ENCODE results near the gene FGA. TPM values are rescaled to one million over a fixed set of nuclear protein-coding genes. Genes with fewer than 3 reads are reported as not detected.

FGA gene
- polyA plus RNA-seq, 1 donor (not counting 4 experiments of a cell fraction or from before 2014, with no cell fraction given): not detected

GRCh38 chr4:154622598-154622997, 32.1 kb upstream of the FGA start:
- dilution Hi-C loops (cut with MboI; ENCODE audit: extremely low pct_ligation_motif_present, low sequenced_read_pairs): no loop called here
- no peaks in the 10 kb centered on the region for H3K36me3 ChIP-seq (ENCODE audit: control insufficient read depth in 2 of 2, extremely low read depth in 1 of 2, insufficient read depth in 2 of 2, low read length in 2 of 2)
- TF ChIP-seq CTCF (optimal IDR thresholded peaks at IDR 0.05 in 1 of 3, IDR thresholded peaks at IDR 0.05 in 1 of 3, conservative IDR thresholded peaks at IDR 0.05 in 1 of 3; ENCODE audit: extremely low read depth in 1 of 3, insufficient read depth in 2 of 3, low read length in 3 of 3) (peak; percentile 57 to 65 (median 62)), EZH2 (IDR thresholded peaks at IDR 0.05; ENCODE audit: low read length) (no peak)
- no peak overlapping the region for H2AFZ ChIP-seq (ENCODE audit: control insufficient read depth, low read length)
- H3K4me1 ChIP-seq (ENCODE audit: control insufficient read depth, extremely low read depth, insufficient read depth, low read length): peaks cover 5% of the 10 kb centered on the region
- no peak overlapping the region for H3K4me2 ChIP-seq (ENCODE audit: control insufficient read depth, extremely low read depth, insufficient read depth, low read depth, low read length)
- no peak overlapping the region for H3K27ac ChIP-seq (ENCODE audit: control insufficient read depth, insufficient read depth, low read length)
- H3K79me2 ChIP-seq (ENCODE audit: control insufficient read depth, insufficient read depth, low read length): no peaks in the 10 kb centered on the region
- H3K9me3 ChIP-seq (ENCODE audit: control insufficient read depth, low read depth, low read length): no peaks in the 10 kb centered on the region
- no peaks in the 10 kb centered on the region for H4K20me1 ChIP-seq (ENCODE audit: control insufficient read depth, extremely low read depth, insufficient read depth, low read length)
- H3K4me3 ChIP-seq (ENCODE audit: control insufficient read depth in 2 of 3, extremely low read depth in 1 of 3, insufficient read depth in 2 of 3, low read depth in 1 of 3, low read length in 3 of 3): no peak overlapping the region
- H3K9me1 ChIP-seq (ENCODE audit: control insufficient read depth, extremely low read depth, insufficient read depth, low read length): no peaks in the 10 kb centered on the region
- H3K9ac ChIP-seq (ENCODE audit: control insufficient read depth, extremely low read depth, insufficient read depth, low read length): no peak overlapping the region
- no peaks in the 10 kb centered on the region for H3K27me3 ChIP-seq (ENCODE audit: control insufficient read depth, extremely low read depth, insufficient read depth, low read length)
- FAIRE-seq (peak; percentile 46), DNase-seq (ENCODE audit: low read depth, low spot score) (no peak)

DNA sequence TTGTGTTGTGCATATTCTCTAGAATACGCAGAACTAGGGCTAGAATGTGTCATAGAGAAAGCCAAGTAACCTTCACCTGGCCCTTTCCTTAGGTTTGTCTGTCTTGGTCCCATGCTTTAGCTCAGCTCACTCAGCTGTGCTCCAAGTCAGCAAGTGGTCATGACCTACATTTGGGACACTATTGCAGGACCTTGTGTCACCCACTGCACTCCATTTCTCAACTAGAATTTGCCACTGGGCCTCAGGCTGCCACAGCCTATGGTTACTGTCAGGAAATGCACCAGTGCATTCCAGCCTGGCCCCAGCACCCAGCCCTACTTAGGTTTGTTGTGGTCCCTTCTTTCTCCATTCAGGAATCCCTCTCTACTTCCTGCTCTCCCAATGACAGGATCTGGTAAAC, 29.6 kb upstream of the FGA start:
- Histone ChIP-seq H3K27ac (ENCODE audit: control insufficient read depth, insufficient read depth, low read length) (no peak overlapping the region), H2AFZ (ENCODE audit: control insufficient read depth, low read length) (no peak overlapping the region), H4K20me1 (ENCODE audit: control insufficient read depth, extremely low read depth, insufficient read depth, low read length) (no peaks in the 10 kb centered on the region), H3K9me1 (ENCODE audit: control insufficient read depth, extremely low read depth, insufficient read depth, low read length) (no peaks in the 10 kb centered on the region), H3K4me1 (ENCODE audit: control insufficient read depth, extremely low read depth, insufficient read depth, low read length) (no peaks in the 10 kb centered on the region), H3K9me3 (ENCODE audit: control insufficient read depth, low read depth, low read length) (no peaks in the 10 kb centered on the region), H3K36me3 (ENCODE audit: control insufficient read depth in 2 of 2, extremely low read depth in 1 of 2, insufficient read depth in 2 of 2, low read length in 2 of 2) (no peaks in the 10 kb centered on the region), H3K79me2 (ENCODE audit: control insufficient read depth, insufficient read depth, low read length) (no peaks in the 10 kb centered on the region), H3K27me3 (ENCODE audit: control insufficient read depth, extremely low read depth, insufficient read depth, low read length) (no peaks in the 10 kb centered on the region), H3K9ac (ENCODE audit: control insufficient read depth, extremely low read depth, insufficient read depth, low read length) (no peak overlapping the region), H3K4me3 (ENCODE audit: control insufficient read depth in 2 of 3, extremely low read depth in 1 of 3, insufficient read depth in 2 of 3, low read depth in 1 of 3, low read length in 3 of 3) (no peak overlapping the region), H3K4me2 (ENCODE audit: control insufficient read depth, extremely low read depth, insufficient read depth, low read depth, low read length) (no peak overlapping the region)
- TF ChIP-seq CTCF (optimal IDR thresholded peaks at IDR 0.05 in 1 of 3, IDR thresholded peaks at IDR 0.05 in 1 of 3, conservative IDR thresholded peaks at IDR 0.05 in 1 of 3; ENCODE audit: extremely low read depth in 1 of 3, insufficient read depth in 2 of 3, low read length in 3 of 3): no peak
- TF ChIP-seq EZH2 (IDR thresholded peaks at IDR 0.05; ENCODE audit: low read length): no peak
- no peak for FAIRE-seq
- no peak for DNase-seq (ENCODE audit: low read depth, low spot score)
- dilution Hi-C loops (cut with MboI; ENCODE audit: extremely low pct_ligation_motif_present, low sequenced_read_pairs): no loop called here

Data from keratinocyte (primary cell).